GM12873 (cell line): ENCODE measurements around the gene CRTAC1.

Experiments
- TF ChIP-seq, protein P1 (sequence below): IDR thresholded peaks from 2 replicates; pipeline ENCODE4 v1.5.1; 2012; ENCODE audit warnings: low read depth, mild to moderate bottlenecking, moderate library complexity, low read length, control low read depth; ENCODE audit not compliant: insufficient read depth; ENCODE audit errors: missing control alignments

CRTAC1 gene

DNA sequence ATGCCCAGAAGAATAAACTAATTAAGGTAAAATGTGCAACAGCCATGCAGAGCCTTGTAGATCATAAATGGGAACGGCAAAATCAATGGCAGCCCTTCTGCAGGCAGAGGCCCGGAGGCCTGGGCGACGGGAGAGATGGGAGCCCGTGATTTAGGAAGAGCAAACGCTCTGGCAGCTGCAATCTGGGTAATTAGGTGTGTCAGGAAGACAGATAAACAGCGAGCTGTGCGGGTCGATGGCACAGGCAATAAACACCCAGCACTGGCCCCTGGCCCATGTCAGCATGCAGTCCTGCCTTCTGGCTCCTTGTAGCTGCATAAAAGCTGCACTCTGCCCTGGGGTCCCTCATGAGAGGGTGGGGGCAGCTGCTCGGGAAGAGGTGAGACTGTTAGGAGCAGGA, 102.8 kb downstream of the CRTAC1 start:
- TF ChIP-seq, protein P1, sequence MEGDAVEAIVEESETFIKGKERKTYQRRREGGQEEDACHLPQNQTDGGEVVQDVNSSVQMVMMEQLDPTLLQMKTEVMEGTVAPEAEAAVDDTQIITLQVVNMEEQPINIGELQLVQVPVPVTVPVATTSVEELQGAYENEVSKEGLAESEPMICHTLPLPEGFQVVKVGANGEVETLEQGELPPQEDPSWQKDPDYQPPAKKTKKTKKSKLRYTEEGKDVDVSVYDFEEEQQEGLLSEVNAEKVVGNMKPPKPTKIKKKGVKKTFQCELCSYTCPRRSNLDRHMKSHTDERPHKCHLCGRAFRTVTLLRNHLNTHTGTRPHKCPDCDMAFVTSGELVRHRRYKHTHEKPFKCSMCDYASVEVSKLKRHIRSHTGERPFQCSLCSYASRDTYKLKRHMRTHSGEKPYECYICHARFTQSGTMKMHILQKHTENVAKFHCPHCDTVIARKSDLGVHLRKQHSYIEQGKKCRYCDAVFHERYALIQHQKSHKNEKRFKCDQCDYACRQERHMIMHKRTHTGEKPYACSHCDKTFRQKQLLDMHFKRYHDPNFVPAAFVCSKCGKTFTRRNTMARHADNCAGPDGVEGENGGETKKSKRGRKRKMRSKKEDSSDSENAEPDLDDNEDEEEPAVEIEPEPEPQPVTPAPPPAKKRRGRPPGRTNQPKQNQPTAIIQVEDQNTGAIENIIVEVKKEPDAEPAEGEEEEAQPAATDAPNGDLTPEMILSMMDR: no peak

DNA sequence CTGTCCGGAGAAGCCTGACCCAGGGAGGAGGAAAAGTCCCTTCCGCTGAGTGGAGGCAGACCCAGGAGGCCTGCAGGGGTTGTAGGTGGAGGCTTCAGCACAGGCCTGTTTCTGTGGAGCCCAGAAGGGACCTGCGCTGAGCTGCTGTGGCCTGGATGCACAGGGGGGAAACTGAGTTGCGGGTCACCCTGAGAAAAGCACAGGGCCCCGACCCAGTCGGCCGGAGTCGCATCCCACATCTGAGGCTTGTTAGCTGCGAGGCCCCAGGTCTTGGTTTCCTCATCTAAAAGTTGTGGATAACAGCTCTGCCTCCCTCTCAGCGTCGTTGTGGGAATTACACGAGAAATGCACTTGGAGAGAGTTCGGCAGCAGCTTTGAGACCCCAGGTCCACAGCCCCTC, 104.4 kb downstream of the CRTAC1 start:
- TF ChIP-seq, protein P1: no peak

DNA sequence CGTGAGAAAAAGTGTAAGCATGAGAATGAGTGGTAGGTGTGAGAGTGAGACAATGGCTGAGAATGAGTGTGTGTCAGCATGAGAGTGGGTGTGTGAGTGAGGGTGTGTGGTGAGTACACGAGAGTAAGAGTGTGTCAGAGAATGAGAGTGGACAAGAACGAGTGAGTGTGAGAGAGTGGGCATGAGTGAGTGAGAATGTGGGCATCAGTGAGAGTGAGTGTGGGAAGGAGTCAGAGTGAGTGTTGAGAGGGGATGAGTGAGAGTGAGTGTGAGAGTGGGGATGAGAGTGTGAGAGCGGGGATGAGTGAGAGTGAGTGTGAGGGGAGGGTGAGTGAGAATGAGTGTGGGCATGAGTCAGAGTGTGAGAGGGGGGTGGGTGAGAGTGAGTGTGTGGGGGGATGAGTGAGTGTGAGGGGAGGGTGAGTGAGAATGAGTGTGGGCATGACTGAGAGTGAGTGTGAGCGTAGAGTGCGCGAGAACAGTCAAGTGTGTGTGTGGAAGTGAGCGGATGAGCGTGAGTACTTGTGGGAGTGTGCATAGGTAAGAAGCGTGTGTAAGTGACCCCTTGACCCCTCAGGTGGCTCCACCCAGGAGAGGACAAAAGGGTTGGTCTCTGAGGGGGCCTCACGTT, 105.0 kb downstream of the CRTAC1 start:
- TF ChIP-seq, protein P1: no peak

DNA sequence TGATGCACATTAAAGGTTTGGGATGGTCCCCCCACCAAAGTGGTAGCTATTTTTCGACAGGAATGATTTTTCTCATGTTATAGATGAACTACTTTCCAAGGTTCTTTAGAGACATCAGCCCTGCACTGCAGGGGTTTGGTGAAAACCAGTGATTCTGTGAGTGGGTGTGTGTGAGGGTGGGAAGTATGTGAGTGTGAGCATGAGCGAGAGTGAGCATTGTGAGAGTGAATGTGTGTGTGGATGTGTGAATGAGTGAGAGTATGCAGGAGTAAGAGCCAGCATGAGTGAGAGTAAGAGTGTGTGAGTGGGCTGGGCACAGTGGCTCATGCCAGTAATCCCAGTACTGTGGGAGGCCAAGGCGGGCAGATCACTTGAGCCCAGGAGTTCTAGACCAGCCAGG, 105.7 kb downstream of the CRTAC1 start:
- TF ChIP-seq, protein P1: no peak

DNA sequence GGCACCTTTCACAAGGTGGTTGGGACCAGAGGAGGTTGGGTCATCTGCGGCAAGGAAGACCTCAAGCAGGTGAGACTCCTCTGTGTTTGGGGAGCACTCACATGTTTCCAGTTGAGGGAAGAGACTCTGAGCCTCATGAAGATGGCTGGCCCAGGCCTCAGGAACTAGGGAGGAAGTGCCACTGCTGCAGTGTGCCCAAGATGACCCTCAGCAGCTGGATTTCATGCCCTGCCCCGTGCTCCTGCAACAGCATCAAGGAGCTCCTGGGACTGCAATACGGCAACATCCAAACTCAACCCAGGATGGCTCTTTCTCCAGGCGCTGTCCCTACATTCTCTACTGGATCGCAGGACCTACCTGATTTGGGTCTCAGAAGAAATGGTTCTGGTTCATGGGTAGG, 106.9 kb downstream of the CRTAC1 start:
- TF ChIP-seq, protein P1: no peak

DNA sequence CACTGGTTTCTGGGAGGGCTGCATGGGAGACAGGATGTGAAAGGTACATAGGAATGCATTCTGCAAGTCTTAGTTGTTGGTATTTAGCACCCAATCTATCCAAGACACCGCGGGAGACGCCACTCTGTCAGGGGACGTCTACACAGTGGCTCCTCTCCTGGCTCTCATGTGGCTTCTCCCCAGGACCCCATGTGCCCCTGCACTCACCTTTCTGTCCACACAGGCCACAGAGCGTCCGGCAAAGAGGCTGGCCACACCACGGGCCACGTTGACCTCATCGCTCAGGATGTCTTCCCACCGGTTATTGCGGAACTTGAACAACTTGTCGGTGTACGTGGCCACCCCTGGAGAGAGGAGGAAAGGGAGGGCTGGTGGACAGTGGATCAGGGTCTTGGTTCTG, 107.4 kb downstream of the CRTAC1 start:
- TF ChIP-seq, protein P1: no peak

DNA sequence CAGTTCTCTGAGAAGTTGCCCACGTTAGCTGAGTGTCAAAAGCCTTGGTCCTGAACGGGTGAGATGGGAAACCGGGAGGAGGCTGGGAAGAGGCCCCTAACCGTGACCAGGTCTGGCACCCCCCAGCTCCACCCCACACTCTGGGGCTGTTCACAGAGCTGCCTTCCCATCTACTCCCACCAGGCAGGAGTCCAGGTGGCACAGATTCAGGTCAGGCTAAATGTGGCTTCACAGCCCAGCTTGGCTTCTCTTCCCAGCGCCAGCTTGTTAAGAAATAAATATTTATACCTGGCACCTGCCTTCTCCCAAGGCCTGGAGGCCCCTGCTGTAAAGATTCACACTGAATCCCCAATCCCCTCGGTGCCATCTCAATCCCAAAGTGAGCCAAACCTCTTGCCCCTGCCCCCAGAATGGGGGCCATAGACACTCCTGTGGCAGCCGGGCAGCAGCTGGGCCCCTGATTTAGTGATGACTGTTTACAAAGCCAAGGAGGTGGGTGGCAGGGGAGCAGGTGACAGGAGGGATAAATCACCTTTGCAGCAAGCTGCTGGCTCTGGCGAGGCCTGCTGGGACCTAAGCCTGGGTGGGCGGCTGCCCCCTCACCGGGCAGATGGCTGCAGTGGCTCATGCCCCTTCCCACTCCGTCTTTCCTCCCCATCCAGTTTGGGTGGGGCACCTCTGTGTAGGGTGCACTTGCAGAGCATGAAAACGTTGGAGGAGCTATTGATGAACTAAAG, 108.2 kb downstream of the CRTAC1 start:
- TF ChIP-seq, protein P1: no peak
